GM12872 (cell line): Measurements from ENCODE around the gene TAS2R41.

ENCODE experiments used
- CTCF ChIP-seq: IDR thresholded peaks from 3 replicates; pipeline ENCODE4 v1.5.1; 2011; ENCODE audit warnings: low read depth, mild to moderate bottlenecking, low read length, moderate library complexity; ENCODE audit not compliant: insufficient read depth

The TAS2R41 gene

GRCh38 chr7:143477501-143478150, at the start of gene TAS2R41:
TSS of gene TAS2R41 (plus strand) at chr7:143477873. CDS start at chr7:143477873, 0 bp downstream.
- TF ChIP-seq CTCF, result no peak

- no peak for TF ChIP-seq CTCF
Observed at GRCh38 chr7:143429770-143430698, 47.6 kb upstream of the TAS2R41 start.

GRCh38 chr7:143431109-143431508, 46.6 kb upstream of the TAS2R41 start:
- no peak for TF ChIP-seq CTCF

- no peak for TF ChIP-seq CTCF
Observed at GRCh38 chr7:143433759-143434158, 43.9 kb upstream of the TAS2R41 start.

GRCh38 chr7:143434660-143435059, 43.0 kb upstream of the TAS2R41 start:
- no peak for TF ChIP-seq CTCF

- TF ChIP-seq CTCF, result no peak
Observed at GRCh38 chr7:143435266-143435665, 42.4 kb upstream of the TAS2R41 start.

GRCh38 chr7:143436325-143436946, 41.2 kb upstream of the TAS2R41 start:
- TF ChIP-seq CTCF, result no peak
